Bronchial epithelial cell (primary cell): ENCODE results near the gene NHSL1. TPM values are rescaled to one million over a fixed set of nuclear protein-coding genes. Genes with fewer than 3 reads are reported as not detected.

Source experiments
- DNase-seq: peaks from one replicate; pipeline ENCODE4 v3.0.0-alpha.2; 2010; ENCODE audit warnings: low read depth
- FAIRE-seq: peaks from 2 replicates; lab custom pipeline; 2011; peaks lifted over from hg19 to GRCh38; lab: Jason Lieb, UNC
- H3K27me3 ChIP-seq: 2 replicates; pipeline ENCODE4 v1.5.1; 2011; ENCODE audit warnings: low read length; ENCODE audit not compliant: control insufficient read depth, insufficient read depth
- H3K36me3 ChIP-seq: 2 replicates; pipeline ENCODE4 v1.5.1; 2011; ENCODE audit warnings: low read length; ENCODE audit not compliant: control insufficient read depth, insufficient read depth
- H3K4me3 ChIP-seq: 2 replicates; pipeline ENCODE4 v1.5.1; 2011; ENCODE audit warnings: mild to moderate bottlenecking, low read depth, low read length, control low read depth
- CTCF ChIP-seq: IDR thresholded peaks from 2 replicates; pipeline ENCODE4 v1.5.1; 2011; ENCODE audit warnings: mild to moderate bottlenecking, moderate library complexity, low read length, control low read depth, inconsistent platforms; ENCODE audit not compliant: insufficient read depth, severe bottlenecking
- total RNA-seq: library from RNA; depleted of rRNA; stranded (reverse); fragments of >200 nt; gene quantifications from 2 replicates; pipeline ENCODE4 v1.2.1, GENCODE V29; 2014

Gene NHSL1
- total RNA-seq, 1 donor from 2014 or later, result 6.3 TPM

DNA sequence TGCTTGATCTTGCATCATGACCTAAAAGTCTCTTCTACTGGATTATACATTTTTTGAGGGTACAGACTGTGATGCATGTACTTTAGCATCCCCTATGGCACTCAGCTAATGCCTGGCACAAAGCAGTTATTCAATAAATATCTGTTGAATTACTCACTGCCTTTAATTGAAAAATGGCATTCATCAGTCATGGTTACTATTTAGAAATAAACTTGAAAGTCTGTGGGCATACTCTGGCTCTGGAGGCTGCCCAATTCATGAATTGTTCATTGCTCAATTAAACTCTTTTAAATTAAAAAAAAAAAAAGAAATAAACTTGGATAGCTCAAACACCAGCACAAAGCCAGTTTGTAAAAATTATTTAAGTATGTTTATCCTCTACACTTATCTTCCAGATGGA lies 55.3 kb downstream of the NHSL1 start:
- H3K36me3 ChIP-seq, result peaks cover 2% of the 10 kb centered on the region
- FAIRE-seq, result no peak
- DNase-seq, result no peak

DNA sequence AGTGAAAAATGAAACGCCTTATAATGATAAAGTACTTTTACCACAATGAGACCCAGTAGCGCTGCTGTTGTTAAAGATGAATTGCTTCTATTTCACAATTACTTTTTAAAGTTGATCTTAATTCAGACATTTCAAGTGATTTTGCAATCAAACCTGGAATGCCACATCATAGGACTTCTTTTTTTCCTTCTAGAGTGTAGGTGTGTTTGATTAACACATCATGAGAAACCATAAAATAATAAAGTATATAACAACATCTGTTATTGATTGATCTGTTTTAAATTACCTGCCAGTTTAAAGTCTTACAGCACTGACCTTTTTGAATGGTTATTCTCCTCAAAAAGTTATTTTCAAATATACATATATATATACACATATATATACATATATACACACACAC lies 56.6 kb downstream of the NHSL1 start:
- no peak overlapping the region for H3K4me3 ChIP-seq
- DNase-seq (no peak), FAIRE-seq (no peak)
- peaks cover 2% of the 10 kb centered on the region for H3K36me3 ChIP-seq
- TF ChIP-seq CTCF, result no peak
- no peaks in the 10 kb centered on the region for H3K27me3 ChIP-seq

More for the DNA sequence above, 55.3 kb downstream of the NHSL1 start:
- no peak for TF ChIP-seq CTCF
- Histone ChIP-seq H3K27me3 (no peaks in the 10 kb centered on the region), H3K4me3 (no peak overlapping the region)

DNA sequence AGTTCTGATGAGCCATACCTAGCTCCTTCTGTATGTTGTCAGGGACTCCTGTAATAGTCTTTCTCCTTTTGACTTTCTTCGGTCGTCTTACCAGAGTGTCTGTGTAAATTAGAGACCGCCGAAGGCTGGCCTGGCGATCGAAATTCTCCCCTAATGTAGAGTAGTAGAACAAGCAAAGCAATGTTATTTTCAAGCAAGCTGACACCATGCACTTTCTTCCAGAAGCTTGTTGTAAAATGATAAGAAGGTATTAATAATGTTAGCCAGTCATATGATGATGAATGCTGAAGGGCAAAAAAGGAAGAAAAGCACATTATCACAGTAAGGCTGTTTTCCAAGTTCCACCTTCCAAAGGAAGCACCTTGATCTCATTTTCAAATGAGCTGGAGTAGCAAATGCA lies 57.3 kb downstream of the NHSL1 start:
- H3K27me3 ChIP-seq, result no peaks in the 10 kb centered on the region
- peaks cover 2% of the 10 kb centered on the region for H3K36me3 ChIP-seq
- FAIRE-seq (no peak), DNase-seq (no peak)
- H3K4me3 ChIP-seq, result no peak overlapping the region
- no peak for TF ChIP-seq CTCF

GRCh38 chr6:138440758-138441357 lies 58.4 kb downstream of the NHSL1 start:
- Histone ChIP-seq H3K27me3 (no peaks in the 10 kb centered on the region), H3K4me3 (no peak overlapping the region), H3K36me3 (no peaks in the 10 kb centered on the region)
- TF ChIP-seq CTCF, result no peak
- DNase-seq (no peak), FAIRE-seq (no peak)

- DNase-seq (no peak), FAIRE-seq (no peak)
- H3K4me3 ChIP-seq, result no peak overlapping the region
- no peaks in the 10 kb centered on the region for H3K36me3 ChIP-seq
- TF ChIP-seq CTCF, result no peak
- H3K27me3 ChIP-seq, result no peaks in the 10 kb centered on the region
Observed at GRCh38 chr6:138440296-138440695, 59.0 kb downstream of the NHSL1 start.

- no peak for FAIRE-seq
- no peak for DNase-seq
Observed at GRCh38 chr6:138439546-138439945, 59.7 kb downstream of the NHSL1 start.

More at GRCh38 chr6:138439546-138439945, 59.7 kb downstream of the NHSL1 start:
- no peaks in the 10 kb centered on the region for H3K36me3 ChIP-seq
- no peaks in the 10 kb centered on the region for H3K27me3 ChIP-seq
- H3K4me3 ChIP-seq, result no peak overlapping the region
- no peak for TF ChIP-seq CTCF
